GM12878 (cell line): Measurements from ENCODE around the gene MYT1. TPM values are rescaled to one million over a fixed set of nuclear protein-coding genes. Genes with fewer than 3 reads are reported as not detected.

Experiments used
- ATAC-seq: fragments of 200-7000 bp; cut with Tn5 transposase; 3 replicates; pipeline ENCODE4 v1.9.1; 2020; ENCODE audit warnings: mild to moderate bottlenecking, moderate library complexity
- BruUV-seq: library from RNA; stranded (reverse); fragments of 400-500 nt; replicated peaks from 2 replicates; lab custom pipeline; 2021; lab: Mats Ljungman, UMichigan
- CTCF ChIA-PET: fragments of 300-600 bp; sonication (Branson Sonifier 250); formaldehyde crosslinking; extraction: SDS; loops from one replicate; lab custom pipeline; 2021; ENCODE audit warnings: inconsistent platforms; lab: Yijun Ruan, JAX
- POLR2A ChIA-PET: fragments of 350-600 bp; formaldehyde crosslinking; extraction: SDS; loops from one replicate; lab custom pipeline; 2021; ENCODE audit warnings: inconsistent platforms; lab: Charles Lee
- RAD21 ChIA-PET: fragments of 300-600 bp; sonication (Branson Sonifier 250); formaldehyde crosslinking; loops from one replicate; lab custom pipeline; 2023; ENCODE audit warnings: antibody characterized with exemption; ENCODE audit not compliant: unreplicated experiment; lab: Charles Lee
- SMC1A ChIA-PET: fragments of 300-600 bp; sonication (Branson Sonifier 250); formaldehyde crosslinking; loops from one replicate; lab custom pipeline; 2023; ENCODE audit not compliant: unreplicated experiment, uncharacterized antibody; lab: Charles Lee
- DNase-seq: peaks from one replicate; pipeline ENCODE4 v3.0.0-alpha.2; 2011; ENCODE audit warnings: low read depth, low spot score
- FAIRE-seq: peaks from 3 replicates; lab custom pipeline; 2011; peaks lifted over from hg19 to GRCh38; lab: Jason Lieb, UNC
- H2AFZ ChIP-seq: 2 replicates; pipeline ENCODE4 v1.6.0; 2011; ENCODE audit warnings: low read depth, low read length, control low read depth; ENCODE audit not compliant: control insufficient read depth
- H3K27ac ChIP-seq: 2 replicates; pipeline ENCODE4 v1.5.1; 2011; ENCODE audit warnings: control low read depth; ENCODE audit not compliant: control insufficient read depth, insufficient read depth
- H3K27me3 ChIP-seq, 2 experiments: replicated peaks in 1 of 2; 2 replicates each; pipeline versions ENCODE4 v1.6.0 to v1.6.1; 2011; ENCODE audit warnings: low read length in 1 of 2; ENCODE audit not compliant: control insufficient read depth in 2 of 2, insufficient read depth in 2 of 2
- H3K36me3 ChIP-seq, 2 experiments: 2 replicates each; pipeline ENCODE4 v1.5.1; 2011; ENCODE audit warnings: low read length in 1 of 2; ENCODE audit not compliant: control insufficient read depth in 2 of 2, insufficient read depth in 2 of 2
- H3K4me1 ChIP-seq: 2 replicates; pipeline ENCODE4 v1.6.1; 2011; ENCODE audit warnings: mild to moderate bottlenecking, low read length, moderate library complexity, mixed read lengths; ENCODE audit not compliant: control insufficient read depth, insufficient read depth
- H3K4me2 ChIP-seq: 2 replicates; pipeline ENCODE4 v1.6.0; 2011; ENCODE audit warnings: control low read depth; ENCODE audit not compliant: control insufficient read depth, insufficient read depth
- H3K4me3 ChIP-seq: fragments of 200-600 bp; sonication (generic); 2 replicates; pipeline ENCODE4 v1.5.1; 2016
- H3K79me2 ChIP-seq: 2 replicates; pipeline ENCODE4 v1.6.0; 2011; ENCODE audit warnings: low read length; ENCODE audit not compliant: control insufficient read depth, insufficient read depth
- H3K9ac ChIP-seq: 2 replicates; pipeline ENCODE4 v1.8.0; 2011; ENCODE audit warnings: low read length, control low read depth, mixed read lengths; ENCODE audit not compliant: control insufficient read depth, insufficient read depth
- H3K9me3 ChIP-seq: replicated peaks from 3 replicates; pipeline ENCODE4 v1.5.1; 2011; ENCODE audit warnings: mild to moderate bottlenecking, low read length; ENCODE audit not compliant: control insufficient read depth, insufficient read depth
- H4K20me1 ChIP-seq: 2 replicates; pipeline ENCODE4 v1.6.0; 2011; ENCODE audit not compliant: control insufficient read depth, insufficient read depth
- BMI1 ChIP-seq: fragments of 450-650 bp; IDR thresholded peaks from 2 replicates; pipeline ENCODE4 v1.6.1; 2016; ENCODE audit warnings: mild to moderate bottlenecking, moderate library complexity, borderline replicate concordance
- CBFB ChIP-seq: IDR thresholded peaks from 2 replicates; pipeline ENCODE4 v1.6.1; 2016; ENCODE audit warnings: antibody characterized with exemption, low read depth
- CEBPZ ChIP-seq: fragments of 150-350 bp; IDR thresholded peaks from 2 replicates; pipeline ENCODE4 v1.6.1; 2016; ENCODE audit warnings: low read depth, low read length
- DPF2 ChIP-seq: fragments of 450-650 bp; IDR thresholded peaks from 2 replicates; pipeline ENCODE4 v1.6.1; 2017; ENCODE audit warnings: mild to moderate bottlenecking
- EED ChIP-seq: sonication (generic); IDR thresholded peaks from 2 replicates; pipeline ENCODE4 v1.6.1; 2016; ENCODE audit warnings: antibody characterized with exemption, low read depth
- EP300 ChIP-seq, 2 experiments: fragments of 150-350 bp in 1 of 2; IDR thresholded peaks; 2 replicates each; pipeline ENCODE4 v1.6.1; 2011 to 2012; ENCODE audit warnings: low read depth in 2 of 2, low read length in 2 of 2, borderline replicate concordance in 1 of 2, improper control_type of control experiment in 1 of 2, inconsistent platforms in 1 of 2; ENCODE audit not compliant: control insufficient read depth in 1 of 2
- IKZF1 ChIP-seq: fragments of 450-650 bp; conservative IDR thresholded peaks from 2 replicates; pipeline ENCODE4 v1.6.1; 2017; ENCODE audit warnings: antibody characterized with exemption, mild to moderate bottlenecking
- IRF5 ChIP-seq: fragments of 450-650 bp; IDR thresholded peaks from 2 replicates; pipeline ENCODE4 v1.6.1; 2017; ENCODE audit warnings: borderline replicate concordance
- KLF5 ChIP-seq: fragments of 450-650 bp; IDR thresholded peaks from 2 replicates; pipeline ENCODE4 v1.6.1; 2014; ENCODE audit warnings: mild to moderate bottlenecking; ENCODE audit not compliant: partially characterized antibody
- PAX5 ChIP-seq: IDR thresholded peaks from 2 replicates; pipeline ENCODE4 v1.6.1; 2011; ENCODE audit warnings: low read depth, low read length, borderline replicate concordance
- POLR2A ChIP-seq: IDR thresholded peaks from 2 replicates; pipeline ENCODE4 v1.6.1; 2011; ENCODE audit warnings: low read depth, mild to moderate bottlenecking, low read length
- POLR2AphosphoS5 ChIP-seq: IDR thresholded peaks from 2 replicates; pipeline ENCODE4 v1.6.1; 2011; ENCODE audit warnings: mild to moderate bottlenecking, low read length, inconsistent platforms
- SMAD1 ChIP-seq: fragments of 450-650 bp; IDR thresholded peaks from 2 replicates; pipeline ENCODE4 v1.6.1; 2018; ENCODE audit warnings: mild to moderate bottlenecking, low read depth; ENCODE audit not compliant: partially characterized antibody
- STAT1 ChIP-seq: fragments of 450-650 bp; conservative IDR thresholded peaks from 2 replicates; pipeline ENCODE4 v1.6.1; 2014; ENCODE audit warnings: antibody characterized with exemption, mild to moderate bottlenecking
- TCF7 ChIP-seq: IDR thresholded peaks from 2 replicates; pipeline ENCODE4 v1.6.1; 2014; ENCODE audit warnings: antibody characterized with exemption, borderline replicate concordance
- ZNF207 ChIP-seq: fragments of 450-650 bp; IDR thresholded peaks from 2 replicates; pipeline ENCODE4 v1.6.1; 2014; ENCODE audit warnings: antibody characterized with exemption, mild to moderate bottlenecking, borderline replicate concordance
- ZNF384 ChIP-seq: IDR thresholded peaks from 2 replicates; pipeline ENCODE4 v1.6.1; 2012; ENCODE audit warnings: low read depth, mild to moderate bottlenecking, low read length, improper control_type of control experiment, borderline replicate concordance
- WGBS: methylation state at CpG from one replicate; pipeline ENCODE4 v1.1.6; 2016; ENCODE audit warnings: low lambda C conversion rate; ENCODE audit not compliant: insufficient replicate concordance, insufficient coverage; ENCODE audit errors: missing lambda C conversion rate; 5-methylcytosine and 5-hydroxymethylcytosine counted together
- in situ Hi-C: fragments of 300-500 bp; cut with MboI; formaldehyde crosslinking; loops from 9 replicates; pipeline ENCODE4 v1.14.3; 2018; ENCODE audit warnings: mixed read lengths
- intact Hi-C: fragments of 100-400 bp; cut with micrococcal nuclease; formaldehyde crosslinking; loops from one replicate; pipeline ENCODE4 v1.14.2; 2022; ENCODE audit not compliant: unreplicated experiment
- polyA plus RNA-seq, 11 experiments: library from polyadenylated mRNA; depleted of rRNA in 4 of 11; unstranded in 6 of 11; stranded (reverse) in 5 of 11; fragments of >200 nt; fragmentation: Nextera tagmentation in 4 of 11; fragmentation: Illumina TruSeq in 1 of 11; extraction: Ambion mirVana in 4 of 11; extraction: Trizol in 1 of 11; gene quantifications; 1 replicate in 1 of 11; 2 replicates in 10 of 11; pipeline versions ENCODE4 v1.2.1 to v1.2.3, GENCODE V29; 2011 to 2016; ENCODE audit warnings: inconsistent platforms in 2 of 11, missing spikeins in 2 of 11, low read depth in 1 of 11
- total RNA-seq, 4 experiments: library from RNA; depleted of rRNA in 3 of 4; stranded (reverse); fragments of >200 nt in 3 of 4; fragmentation: Illumina TruSeq in 1 of 4; extraction: Trizol in 1 of 4; gene quantifications; 2 replicates each; pipeline versions ENCODE4 v1.2.1 to v1.2.3, GENCODE V29; 2013 to 2021
- TF ChIP-seq, protein P1 (sequence below): IDR thresholded peaks from 2 replicates; pipeline ENCODE4 v1.6.1; 2011; ENCODE audit warnings: borderline replicate concordance, low read depth, mild to moderate bottlenecking, moderate library complexity, low read length; ENCODE audit not compliant: insufficient read depth, poor library complexity, severe bottlenecking

The MYT1 gene
- total and polyA plus RNA-seq, 10 of the 15 experiments (the other 5 are each of a cell fraction or from before 2014, with no cell fraction given): 0.01 to 0.10 TPM; not detected in 8

DNA sequence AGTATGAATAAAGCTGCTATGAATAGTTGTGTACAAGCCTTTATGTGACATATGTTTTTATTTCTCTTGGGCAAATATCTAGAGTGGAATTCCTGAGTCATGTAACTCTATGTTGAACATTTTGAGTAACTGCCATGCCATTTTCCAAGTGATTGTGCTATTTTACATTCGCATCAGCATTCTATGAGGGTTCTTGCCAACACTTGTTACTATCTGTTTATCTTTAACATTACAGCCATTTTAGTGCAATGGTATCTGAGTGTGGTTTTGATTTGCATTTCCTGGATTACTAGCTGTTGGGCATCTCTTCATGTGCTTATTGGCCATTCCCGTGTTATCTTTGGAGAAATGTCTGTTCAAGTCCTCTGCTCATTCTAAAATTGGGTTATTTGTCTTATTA lies 19.1 kb downstream of the MYT1 start:
- Histone ChIP-seq H3K9me3 (no peaks in the 10 kb centered on the region; the same call in 1 of the 3 replicates), H3K4me3 (no peak overlapping the region), H3K36me3 (no peaks in the 10 kb centered on the region), H2AFZ (no peak overlapping the region), H3K4me2 (no peak overlapping the region), H4K20me1 (no peaks in the 10 kb centered on the region)
- BruUV-seq: no TSS peak
- in situ Hi-C loops: no loop called here
- POLR2A ChIA-PET: no interaction called here
- no peak for TF ChIP-seq BMI1
- no peak for TF ChIP-seq EED
- no peak for TF ChIP-seq CEBPZ
- TF ChIP-seq POLR2A: no peak
- no peak for TF ChIP-seq DPF2
- no peak for TF ChIP-seq IKZF1
- TF ChIP-seq PAX5: no peak
- TF ChIP-seq, protein P1, sequence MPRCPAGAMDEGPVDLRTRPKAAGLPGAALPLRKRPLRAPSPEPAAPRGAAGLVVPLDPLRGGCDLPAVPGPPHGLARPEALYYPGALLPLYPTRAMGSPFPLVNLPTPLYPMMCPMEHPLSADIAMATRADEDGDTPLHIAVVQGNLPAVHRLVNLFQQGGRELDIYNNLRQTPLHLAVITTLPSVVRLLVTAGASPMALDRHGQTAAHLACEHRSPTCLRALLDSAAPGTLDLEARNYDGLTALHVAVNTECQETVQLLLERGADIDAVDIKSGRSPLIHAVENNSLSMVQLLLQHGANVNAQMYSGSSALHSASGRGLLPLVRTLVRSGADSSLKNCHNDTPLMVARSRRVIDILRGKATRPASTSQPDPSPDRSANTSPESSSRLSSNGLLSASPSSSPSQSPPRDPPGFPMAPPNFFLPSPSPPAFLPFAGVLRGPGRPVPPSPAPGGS: no peak
- no peak for TF ChIP-seq CBFB
- no peak for TF ChIP-seq ZNF207
- no peak for TF ChIP-seq TCF7
- no peak for TF ChIP-seq SMAD1
- no peak for TF ChIP-seq KLF5
- no peak for TF ChIP-seq EP300 (IDR thresholded peaks at IDR 0.05; ENCODE audit: borderline replicate concordance in 1 of 2, control insufficient read depth in 1 of 2, low read depth in 2 of 2, low read length in 2 of 2)
- no peak for TF ChIP-seq STAT1
- TF ChIP-seq ZNF384: no peak
- TF ChIP-seq IRF5: no peak
- TF ChIP-seq POLR2AphosphoS5: no peak
- TF ChIP-seq, all 136 proteins: peak for 0
- 20% methylated on average over 2 of the region's 2 CpGs for WGBS
- no peak for FAIRE-seq
- Histone ChIP-seq H3K79me2 (no peaks in the 10 kb centered on the region), H3K27ac (no peak overlapping the region), H3K9ac (no peak overlapping the region), H3K4me1 (no peaks in the 10 kb centered on the region), H3K27me3 (peaks cover 0 to 2% of the 10 kb centered on the region in 2 experiments; a peak in 2 of 4 replicates)
- no peak for ATAC-seq
- SMC1A ChIA-PET: no interaction called here
- CTCF ChIA-PET: no interaction called here
- intact Hi-C loops: no loop called here
- no peak for DNase-seq
- RAD21 ChIA-PET: no interaction called here
